ENCODE results near the gene TRIM28.
A peak's percentile ranks its signal among the peaks of the same experiment; 100 is the strongest.

Gene TRIM28

DNA sequence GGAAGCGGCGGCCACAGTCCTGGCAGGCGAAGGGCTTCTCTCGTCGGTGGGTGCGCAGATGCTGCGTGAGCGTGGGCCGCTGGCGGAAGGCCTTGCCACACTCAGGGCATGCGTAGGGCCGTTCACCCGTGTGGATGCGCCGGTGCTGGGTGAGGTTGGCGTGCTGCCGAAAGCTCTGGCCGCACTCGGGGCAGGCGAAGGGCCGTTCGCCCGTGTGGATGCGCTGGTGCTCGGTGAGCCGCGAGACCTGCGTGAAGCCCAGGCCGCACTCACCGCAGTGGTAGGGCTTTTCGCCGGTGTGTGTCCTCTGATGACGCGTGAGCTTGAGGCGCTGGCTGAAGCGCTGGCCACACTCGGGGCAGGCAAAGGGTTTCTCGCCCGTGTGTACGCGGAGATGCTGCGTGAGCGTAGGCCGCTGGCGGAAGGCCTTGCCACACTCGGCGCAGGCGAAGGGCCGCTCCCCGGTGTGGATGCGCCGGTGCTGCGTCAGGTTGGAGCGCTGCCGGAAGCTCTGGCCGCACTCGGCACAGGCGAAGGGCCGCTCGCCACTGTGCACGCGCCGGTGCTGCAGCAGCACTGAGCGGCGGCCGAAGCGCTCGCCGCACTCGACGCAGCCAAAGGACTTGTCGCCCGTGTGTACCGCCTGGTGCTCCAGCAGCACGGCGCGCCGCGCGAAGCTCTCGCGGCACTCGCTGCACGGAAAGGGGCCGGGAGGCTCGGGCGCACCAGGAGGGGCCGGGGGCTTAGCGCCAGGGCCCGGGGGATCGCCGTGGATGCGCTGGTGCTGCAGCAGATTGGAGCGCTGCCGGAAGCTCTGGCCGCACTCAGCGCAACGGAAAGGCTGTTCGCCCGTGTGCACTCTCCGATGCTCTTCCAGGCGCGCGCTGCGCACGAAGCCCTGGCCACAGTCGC is 18.5 kb downstream of the TRIM28 start:
- DNase-seq: no peak

DNA sequence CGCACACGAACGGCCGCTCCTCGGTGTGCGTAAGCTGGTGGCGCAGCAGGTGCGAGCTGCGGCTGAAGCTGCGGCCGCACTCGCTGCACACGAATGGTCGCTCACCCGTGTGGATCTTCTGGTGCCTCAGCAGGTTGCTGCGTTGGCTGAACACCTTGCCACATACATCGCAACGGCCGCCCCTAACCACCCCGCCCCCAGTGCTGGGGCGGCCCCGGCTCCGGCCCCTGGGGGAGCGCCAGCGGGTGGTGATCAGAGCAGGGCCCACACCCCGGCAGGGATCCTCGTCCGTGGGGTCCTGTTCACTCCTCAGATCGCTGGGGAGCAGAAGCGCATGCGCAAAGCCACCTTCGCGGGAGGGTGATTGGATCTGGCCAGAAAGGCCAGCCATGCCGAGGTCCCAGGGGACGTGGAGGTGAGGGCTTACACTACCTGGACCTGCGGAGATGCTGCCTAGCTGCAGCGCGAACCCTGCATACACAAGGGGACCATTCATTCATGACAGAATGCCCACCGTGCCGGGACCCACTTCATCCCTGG is 19.2 kb downstream of the TRIM28 start:
- no peak for DNase-seq

DNA sequence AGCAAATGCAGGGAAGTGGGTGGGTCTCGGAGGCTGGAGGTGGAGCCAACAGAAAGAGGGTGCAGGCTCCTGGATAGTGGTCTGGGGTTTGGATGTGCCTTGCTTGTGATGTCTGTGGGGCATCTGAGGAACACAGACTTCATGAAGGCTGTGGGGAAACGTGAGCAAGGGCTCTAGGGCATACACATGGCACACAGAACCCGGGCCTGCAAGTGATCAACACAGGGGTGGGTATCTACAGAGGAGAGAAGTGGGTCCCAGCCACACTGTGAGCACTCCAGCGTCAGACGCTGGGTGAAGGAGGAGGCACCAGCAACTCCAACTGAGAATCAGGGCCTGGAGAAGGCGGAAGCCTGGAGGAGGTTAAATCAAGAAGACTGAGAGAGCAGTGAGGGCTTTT is 20.0 kb downstream of the TRIM28 start:
- no peak for DNase-seq

DNA sequence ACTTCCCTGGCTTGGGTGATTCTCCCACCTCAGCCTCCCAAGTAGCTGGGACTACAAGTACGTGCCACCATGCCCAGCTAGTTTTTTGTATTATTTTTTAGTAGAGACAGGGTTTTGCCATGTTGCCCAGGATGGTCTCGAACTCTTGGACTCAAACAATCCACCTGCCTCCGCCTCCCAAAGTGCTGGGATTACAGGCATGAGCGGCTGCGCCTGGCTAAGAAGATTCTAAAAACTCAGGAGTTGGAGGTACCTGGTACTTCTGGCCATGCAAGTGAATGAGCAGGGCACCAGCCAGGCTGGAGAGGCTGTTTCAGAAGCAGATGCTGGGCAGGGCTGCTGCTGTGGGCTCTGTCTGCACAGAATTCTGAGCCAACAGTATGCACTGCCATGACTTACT is 23.1 kb downstream of the TRIM28 start:
- no peak for DNase-seq

DNA sequence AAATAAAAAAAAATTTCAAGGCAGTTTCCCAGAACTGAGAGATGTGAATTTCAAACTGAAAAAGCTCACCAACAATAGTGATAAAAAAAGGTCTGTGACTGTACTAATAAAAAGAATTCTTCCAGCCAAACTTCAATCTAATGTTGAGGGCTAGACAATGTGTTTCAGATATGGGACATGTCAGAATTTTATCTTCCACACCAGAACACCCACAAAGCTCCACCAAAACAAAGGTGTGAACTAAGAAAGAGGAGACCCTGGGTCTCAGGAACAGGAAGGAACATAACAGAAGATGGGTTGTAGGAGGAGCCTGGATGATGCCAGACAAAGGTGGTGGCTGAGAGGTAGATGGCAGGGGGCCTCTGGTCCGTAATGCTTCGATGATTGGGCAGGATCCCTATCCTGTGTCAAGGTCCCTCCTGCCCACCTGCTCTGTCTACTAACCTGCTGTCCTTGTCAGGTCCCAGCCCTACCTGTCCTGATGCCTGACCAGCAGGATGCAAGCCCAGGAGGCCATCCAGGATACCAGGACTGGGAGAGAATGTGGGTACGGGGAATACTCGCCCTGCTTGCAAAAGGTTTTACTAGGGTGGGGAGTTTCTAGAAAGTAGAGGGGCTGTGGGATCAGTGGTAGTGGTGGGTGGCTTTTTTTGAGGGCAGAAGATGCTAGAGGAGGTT is 24.7 kb downstream of the TRIM28 start:
- no peak for DNase-seq

DNA sequence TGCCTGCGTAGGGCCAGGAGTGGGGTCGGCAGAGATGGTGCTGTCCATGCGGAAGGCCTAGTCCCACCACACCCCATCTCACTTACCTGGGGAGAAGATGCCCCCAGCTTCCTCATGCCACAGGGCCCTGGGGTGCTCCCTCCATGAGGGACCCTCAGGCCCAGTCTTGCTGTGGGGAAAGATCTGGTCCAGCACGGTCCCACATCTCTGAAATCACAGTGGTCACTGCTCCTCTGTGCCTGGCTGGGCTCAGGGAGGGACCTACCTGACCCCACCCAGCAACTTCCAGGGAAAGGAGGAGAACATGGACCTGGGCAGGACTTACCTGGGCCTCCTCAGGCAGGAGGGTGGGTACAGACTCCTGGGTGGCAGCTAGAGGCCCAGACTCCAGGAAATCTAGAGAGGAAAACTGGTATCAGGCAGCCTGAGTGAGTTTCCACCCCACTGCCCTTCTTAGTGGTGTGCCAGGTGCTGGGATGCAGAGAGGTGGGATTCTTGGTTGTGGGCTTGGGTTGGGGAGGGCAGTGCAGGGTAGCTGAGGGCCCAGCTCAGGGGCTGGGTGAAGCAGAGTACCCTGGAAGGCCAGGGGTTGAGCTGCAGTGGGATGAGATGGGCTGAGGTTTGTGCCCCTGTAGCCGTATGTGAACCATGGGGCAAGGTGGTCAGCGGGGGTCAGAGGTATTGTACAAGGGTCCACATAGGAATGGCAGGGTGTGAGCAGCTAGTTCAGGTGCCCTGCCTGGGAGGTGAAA is 25.5 kb downstream of the TRIM28 start:
- DNase-seq: no peak

DNA sequence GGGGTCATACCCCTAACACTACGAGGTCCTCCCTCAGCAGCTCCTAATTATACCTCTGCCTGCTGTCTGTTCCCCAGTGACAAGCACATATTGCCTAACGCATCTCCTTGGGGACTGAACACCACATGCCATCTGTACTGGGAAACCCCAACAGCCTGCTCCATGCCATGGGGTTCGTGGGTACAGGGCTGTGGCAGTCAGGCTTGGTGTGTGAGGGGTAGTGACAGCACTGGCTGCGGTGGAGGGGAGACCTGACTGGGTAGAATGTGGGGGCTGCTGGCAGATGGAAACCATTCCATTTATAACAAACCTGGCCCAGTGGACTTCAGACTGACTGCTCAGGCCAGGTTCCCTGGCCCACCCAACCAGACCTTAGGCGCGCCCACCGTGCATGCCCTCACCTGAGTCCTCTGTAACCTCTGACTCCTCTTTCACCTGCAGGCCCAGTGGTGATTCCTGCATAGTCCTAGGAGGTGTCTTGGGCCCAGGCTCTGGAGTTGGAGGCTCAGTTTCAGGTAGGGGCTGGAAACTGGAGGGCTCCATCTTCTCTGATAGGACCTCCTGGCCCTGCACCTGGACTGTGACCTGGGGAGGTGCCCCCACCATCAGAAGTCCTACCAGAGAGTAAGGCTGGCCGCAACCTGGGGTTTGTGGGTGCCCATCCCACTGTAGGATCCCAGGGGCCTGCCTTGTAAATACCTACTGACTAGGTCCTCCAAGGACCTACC is 26.2 kb downstream of the TRIM28 start:
- no peak for DNase-seq

DNA sequence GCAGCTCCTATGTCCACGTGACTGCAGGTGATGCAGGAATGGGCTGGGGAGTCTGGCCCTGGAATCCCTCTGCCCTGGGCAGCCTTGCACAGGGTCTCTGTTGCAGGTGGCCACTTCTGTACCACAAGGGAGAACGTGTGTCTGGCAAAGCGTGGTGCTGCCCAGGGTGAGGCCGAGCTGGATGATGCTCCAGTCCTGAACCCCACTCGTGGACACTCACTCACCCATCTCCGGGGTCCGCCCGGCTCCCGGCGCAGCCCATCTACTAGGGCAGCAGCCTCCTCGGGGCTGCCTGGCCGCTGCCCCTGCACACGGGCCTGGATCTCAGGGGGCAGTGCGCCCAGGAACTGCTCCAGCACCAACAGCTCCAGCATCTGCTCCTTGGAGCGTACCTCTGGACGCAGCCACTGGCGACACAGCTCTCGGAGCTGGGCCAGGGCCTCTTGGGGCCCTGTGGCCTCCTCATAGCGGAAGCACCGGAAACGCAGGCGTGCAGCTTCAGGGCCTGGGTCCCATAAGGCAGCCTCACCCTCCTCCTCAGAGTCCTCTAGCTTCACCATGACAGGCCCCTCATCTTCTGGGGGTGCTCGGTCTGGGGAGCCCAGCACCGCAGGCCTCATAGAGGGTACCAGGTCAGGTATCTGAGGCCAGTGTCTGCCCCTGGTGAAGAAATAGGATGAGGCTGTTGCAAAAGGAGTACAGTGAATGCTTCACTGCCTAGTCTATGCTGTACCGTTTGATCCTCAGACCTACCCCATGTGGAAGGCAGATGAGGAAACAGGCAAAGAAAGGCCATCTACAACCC is 27.1 kb downstream of the TRIM28 start:
- no peak for DNase-seq

DNA sequence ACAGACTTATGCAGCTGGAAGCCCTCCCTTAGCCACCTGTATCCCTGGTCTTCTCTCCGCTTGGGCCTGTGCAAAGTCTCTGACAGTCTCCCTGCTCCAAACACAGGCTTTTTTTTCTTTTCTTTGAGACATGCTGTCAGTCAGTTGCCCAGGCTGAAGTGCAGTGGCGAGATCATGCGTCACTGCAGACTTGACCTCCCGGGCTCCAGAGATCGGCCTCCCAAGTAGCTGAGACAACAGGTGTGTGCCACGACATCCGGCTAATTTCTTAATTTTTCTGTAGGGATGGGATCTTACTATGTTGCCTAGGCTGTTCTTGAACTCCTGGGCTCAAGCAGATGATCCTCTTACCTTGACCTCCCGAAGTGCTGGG is 27.7 kb downstream of the TRIM28 start:
- no peak for DNase-seq

DNA sequence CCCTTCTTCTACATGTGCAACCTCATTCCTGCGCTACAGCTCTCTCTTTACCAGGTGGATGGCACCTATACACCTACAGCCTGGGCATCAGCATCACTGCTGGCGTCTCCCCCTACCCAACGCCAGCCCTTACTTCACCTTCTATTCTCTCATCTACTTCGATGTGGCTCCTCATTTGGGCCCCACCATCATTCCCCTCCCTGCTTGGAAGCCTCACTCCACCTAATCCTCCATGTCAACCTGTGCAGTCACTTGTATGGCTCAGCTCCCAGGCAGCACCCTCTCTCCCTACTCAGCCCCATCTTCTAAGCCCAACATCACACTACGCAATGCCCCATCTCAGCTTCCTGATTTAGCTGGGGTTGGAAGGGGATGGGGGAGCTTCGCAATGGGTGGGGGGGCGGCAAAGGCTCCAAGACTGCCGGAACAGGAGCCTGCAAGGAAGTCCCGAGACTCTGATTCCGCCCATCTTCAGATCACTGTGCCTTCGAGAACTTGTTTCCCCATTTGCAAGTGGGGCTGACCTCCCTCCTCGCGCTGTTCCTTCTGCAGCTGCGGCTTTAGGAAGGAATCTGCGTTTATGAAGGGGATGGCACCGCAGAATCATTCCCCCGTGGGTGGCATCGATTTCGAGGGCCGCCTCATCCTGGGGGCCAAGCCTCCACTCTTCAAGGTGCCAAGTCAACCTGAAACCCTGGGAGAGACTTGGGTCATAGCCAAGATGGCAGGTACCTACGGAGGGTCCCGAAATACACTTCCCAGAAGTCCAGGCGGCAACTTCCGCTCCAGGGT is 28.4 kb downstream of the TRIM28 start:
- DNase-seq: no peak

DNA sequence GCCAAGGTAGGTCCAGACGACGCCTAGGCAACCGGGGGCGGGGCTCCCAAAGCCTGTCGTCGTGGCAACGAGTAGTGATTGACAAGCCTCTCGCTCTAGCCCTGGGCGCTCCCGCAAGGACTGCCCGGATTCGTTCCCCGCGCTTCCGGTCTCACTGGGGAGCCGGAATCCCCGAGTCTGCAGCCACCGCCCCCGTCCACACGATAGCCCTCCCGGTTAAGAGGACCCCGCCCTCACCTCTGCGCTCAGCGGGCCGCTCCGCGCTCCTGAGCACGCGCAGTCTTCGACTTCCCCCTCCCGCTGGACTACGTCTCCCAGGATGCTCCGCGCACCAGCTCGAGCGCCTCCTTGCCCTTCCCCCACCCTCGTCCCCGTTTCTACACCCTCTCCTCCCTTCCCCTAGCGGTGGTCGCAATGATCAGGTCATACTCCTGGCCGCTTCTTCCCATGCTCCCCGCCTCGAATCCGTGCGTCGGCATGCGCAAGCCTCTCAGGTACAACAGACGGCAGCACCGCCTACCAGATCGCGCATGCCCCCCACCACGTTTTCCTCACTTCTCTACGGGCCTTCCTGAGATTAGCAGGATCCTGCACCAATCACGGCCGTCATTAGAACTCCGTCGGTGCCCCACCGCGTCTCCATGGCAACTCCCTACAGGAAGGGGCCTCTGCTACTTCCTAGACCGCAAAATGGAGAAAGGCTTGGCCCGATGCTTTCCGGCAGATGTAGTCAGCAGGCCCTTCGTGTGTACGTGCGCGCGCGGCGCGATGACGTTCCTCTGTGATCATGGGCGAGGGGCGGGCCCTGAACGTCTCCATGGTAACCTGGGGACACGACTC is 29.2 kb downstream of the TRIM28 start, which contains the start of gene MZF1:
Gene MZF1 (minus strand): TSS at position 518 of the 840 bp plus-strand sequence. CDS start 1,946 bp downstream, outside the sequence.
- peak; percentile 100 for DNase-seq

DNA sequence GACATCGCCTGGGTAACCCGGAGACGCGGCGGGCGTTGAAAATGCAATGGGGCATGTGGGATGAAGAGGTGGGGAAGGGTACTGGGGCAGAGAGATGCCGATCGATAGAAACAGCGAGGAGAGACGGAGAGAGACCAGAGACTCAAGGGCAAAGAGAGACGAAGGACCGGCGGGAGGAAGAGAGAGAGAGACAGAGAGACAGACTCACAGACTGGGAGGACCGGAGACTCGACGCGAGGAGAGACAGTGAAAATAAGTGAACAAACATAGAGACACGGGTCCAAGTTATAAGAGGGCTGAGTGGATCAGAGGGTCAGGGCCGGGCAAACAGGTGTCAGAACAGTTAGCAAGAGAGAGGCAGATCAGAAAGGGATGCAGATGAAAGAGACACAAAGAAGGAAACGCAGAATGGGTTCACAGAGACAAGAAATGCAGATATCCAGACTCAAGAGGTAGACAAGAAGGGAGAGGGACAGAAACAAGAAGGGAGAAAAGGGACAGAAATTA is 29.8 kb downstream of the TRIM28 start:
- DNase-seq: no peak

DNA sequence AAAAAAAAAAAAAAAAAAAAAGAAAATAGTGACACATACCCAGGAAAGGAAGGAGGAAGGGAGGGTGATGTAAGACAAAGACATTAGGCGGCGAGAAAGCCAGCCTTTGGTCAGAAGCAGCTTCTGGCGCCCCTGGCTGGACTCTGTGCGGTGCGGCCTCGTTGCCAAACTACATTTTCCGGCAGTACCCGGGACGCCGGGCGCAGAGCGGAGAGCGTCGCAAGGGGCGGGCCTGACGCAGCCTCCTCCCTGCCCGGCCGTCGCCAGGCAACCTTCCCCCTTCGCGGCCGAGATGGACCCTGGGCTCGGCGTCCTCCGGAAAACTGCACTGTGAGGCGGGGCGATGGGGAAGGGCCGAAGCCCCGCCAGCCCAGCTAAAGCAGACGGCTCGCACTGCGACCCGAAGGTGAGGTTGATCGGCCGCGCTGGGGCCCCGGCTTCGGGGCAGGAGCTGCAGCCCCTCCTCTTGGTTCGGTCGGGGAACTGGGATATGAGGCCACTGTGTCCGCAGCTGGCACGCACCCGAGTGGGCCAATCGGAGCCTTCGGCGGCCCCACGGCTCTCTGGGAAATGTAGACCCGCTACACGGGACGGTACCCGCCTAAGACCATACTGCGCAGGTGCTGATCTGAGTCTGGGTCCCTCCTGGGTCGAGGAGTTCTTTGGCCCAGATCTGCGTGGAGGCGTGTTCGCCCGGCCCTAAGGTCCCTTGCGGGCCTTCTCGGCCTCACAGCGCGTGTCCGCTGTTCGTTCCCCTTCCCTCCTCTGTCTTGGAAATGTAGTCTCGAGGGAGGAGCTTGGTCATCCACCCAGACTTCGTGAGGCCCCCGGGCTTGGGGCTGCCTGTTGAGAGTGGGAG is 31.5 kb downstream of the TRIM28 start:
- peak; percentile 94 for DNase-seq

DNA sequence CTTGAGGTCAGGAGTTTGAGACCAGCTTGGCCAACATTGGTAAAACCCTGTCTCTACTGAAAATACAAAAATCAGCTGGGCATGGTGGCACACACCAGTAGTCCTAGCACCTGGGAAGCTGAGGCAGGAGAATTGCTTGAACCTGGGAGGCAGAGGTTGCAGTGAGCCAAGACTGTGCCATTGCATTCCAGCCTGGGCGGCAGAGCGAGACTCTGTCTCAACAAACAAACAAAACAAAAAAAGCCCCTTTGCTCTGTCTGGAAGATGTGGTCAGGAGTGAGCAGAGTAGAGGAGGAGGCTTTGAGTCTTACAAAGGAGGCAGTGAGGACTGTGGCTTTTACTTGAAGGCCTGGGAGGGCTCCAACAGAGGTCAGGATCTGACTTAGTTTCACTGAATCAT is 33.7 kb downstream of the TRIM28 start:
- peak; percentile 1 for DNase-seq

DNA sequence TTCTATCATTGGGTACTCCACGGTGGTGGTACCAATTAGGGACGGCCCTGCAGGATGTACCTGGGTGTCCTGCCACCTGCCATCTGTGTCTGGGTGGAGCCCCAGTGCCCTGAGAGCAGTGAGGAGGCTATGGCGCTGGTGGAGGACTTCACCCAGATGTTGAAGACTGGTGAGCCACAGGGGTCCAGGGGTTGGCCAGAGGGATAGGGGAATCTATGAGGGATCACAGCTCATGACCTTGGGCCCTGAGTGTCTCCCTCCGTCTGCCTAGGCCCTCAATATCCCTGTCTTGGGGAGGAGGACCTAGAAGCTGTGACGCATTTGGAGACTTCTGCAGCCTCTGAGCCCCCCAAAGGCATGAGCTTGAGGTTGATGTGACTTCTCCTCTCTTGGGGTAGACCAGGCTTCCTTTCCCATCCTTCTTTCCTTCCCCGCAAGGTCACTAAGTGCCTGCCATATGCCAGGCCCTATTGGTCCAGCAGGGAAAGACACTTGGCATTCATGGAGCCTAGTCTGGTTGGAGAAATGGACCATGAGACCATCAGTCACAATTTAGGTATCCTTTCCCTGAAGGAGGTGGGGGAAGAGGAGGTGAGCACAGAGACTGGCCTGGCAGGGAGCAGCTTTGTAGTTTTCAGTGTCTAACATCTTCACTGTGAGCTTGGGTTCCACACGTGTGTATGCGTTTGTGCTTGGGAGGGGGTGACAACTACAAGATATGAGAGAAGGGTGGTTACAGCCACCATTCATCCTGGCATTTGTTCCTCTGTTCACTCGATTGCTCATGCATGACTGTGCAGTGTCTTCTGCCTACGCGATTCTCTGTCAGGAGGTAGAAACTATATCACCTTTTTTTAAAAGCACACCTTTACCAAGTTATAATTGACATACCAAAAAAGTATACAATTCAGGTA is 34.4 kb downstream of the TRIM28 start:
- DNase-seq: peak; percentile 17

DNA sequence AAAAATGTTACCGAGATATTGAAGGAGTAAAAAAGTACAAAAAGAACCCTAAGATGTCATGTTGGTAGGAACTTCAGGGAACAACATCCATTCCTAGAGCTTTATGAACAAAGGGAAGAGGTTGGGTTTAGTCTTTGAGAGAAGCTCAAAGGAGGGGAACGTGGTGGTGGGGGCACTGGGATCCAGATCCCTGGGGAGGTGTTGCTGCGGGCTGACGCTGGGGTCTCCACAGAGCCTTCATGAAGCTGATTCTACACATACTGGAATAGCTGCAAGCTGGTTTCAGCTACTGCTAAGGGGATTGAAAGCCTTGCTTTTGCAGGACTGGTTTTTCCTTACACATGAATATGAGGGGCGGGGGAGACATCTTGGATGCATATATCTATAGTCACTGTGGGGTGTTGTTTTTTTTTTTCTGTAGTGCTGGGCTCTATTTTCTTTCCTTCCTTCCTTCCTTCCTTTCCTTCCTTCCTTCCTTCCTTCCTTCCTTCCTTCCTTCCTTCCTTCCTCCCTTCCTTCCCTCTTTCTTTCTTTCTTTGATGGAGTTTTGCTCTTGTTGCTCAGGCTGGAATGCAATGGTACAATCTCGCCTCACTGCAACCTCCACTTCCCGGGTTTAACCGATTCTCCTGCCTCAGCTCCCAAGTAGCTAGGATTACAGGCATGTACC is 35.7 kb downstream of the TRIM28 start:
- peak; percentile 17 for DNase-seq
